Stimulated activated CD8-positive, alpha-beta memory T cell treated with anti-CD3 and anti-CD28 coated beads, Interleukin-7, amount 100 ng/mL, for 1 hour (primary cell): ENCODE data around the gene CHST9.
"Not testable (repeated sequence)": the region's sequence is repeated elsewhere in the genome, so short reads cannot be mapped to it uniquely, and the experiment has no call there.

ENCODE experiments used
- DNase-seq, 2 donors: peaks; one replicate each; pipeline ENCODE4 v3.0.0-alpha.2; 2020; ENCODE audit warnings: low read depth in 2 of 2

CHST9 gene

GRCh38 chr18:26930630-26931029 is 254.5 kb downstream of the CHST9 start:
- DNase-seq, result no peak

- no peak for DNase-seq
These were observed 256.3 kb downstream of the CHST9 start for GRCh38 chr18:26928670-26929313.

- DNase-seq, result not testable (repeated sequence)
These were observed 257.3 kb downstream of the CHST9 start for GRCh38 chr18:26927822-26928221.

GRCh38 chr18:26926066-26926675 is 258.9 kb downstream of the CHST9 start:
- DNase-seq, result no peak

GRCh38 chr18:26925313-26925712 is 259.8 kb downstream of the CHST9 start:
- DNase-seq, result no peak

GRCh38 chr18:26922313-26922712 is 262.8 kb downstream of the CHST9 start:
- no peak for DNase-seq

GRCh38 chr18:26920644-26921043 is 264.5 kb downstream of the CHST9 start:
- no peak for DNase-seq

- DNase-seq, result no peak
These were observed 265.5 kb downstream of the CHST9 start for GRCh38 chr18:26919627-26920026.

GRCh38 chr18:26919201-26919600 is 265.9 kb downstream of the CHST9 start:
- DNase-seq, result no peak

GRCh38 chr18:26911840-26912239 is 273.3 kb downstream of the CHST9 start:
- no peak for DNase-seq

GRCh38 chr18:26909599-26910290 is 275.4 kb downstream of the CHST9 start:
- no peak for DNase-seq

GRCh38 chr18:26908906-26909305 is 276.2 kb downstream of the CHST9 start:
- DNase-seq, result no peak

GRCh38 chr18:26902291-26902690 is 282.8 kb downstream of the CHST9 start:
- DNase-seq, result no peak

GRCh38 chr18:26901020-26901419 is 284.1 kb downstream of the CHST9 start:
- DNase-seq, result no peak

- no peak for DNase-seq
These were observed 290.7 kb downstream of the CHST9 start for GRCh38 chr18:26894426-26894825.

GRCh38 chr18:26893996-26894395 is 291.1 kb downstream of the CHST9 start:
- DNase-seq, result no peak

- DNase-seq, result no peak
These were observed 296.8 kb downstream of the CHST9 start for GRCh38 chr18:26888259-26888658.

GRCh38 chr18:26875040-26875654 is 310.0 kb downstream of the CHST9 start:
- DNase-seq, result no peak

- DNase-seq, result no peak
These were observed 310.8 kb downstream of the CHST9 start for GRCh38 chr18:26874283-26874682.

GRCh38 chr18:26869640-26870039 is 315.5 kb downstream of the CHST9 start:
- DNase-seq, result no peak

GRCh38 chr18:26868968-26869586 is 316.0 kb downstream of the CHST9 start:
- no peak for DNase-seq

GRCh38 chr18:26867471-26867870 is 317.6 kb downstream of the CHST9 start:
- no peak for DNase-seq
